WTC11 (cell line): Measurements from ENCODE around the gene ITGAV. TPM values are rescaled to one million over a fixed set of nuclear protein-coding genes. Genes with fewer than 3 reads are reported as not detected.

Source experiments
- ATAC-seq: fragments of 200-7000 bp; cut with Tn5 transposase; 2 replicates; pipeline ENCODE4 v1.10.0; 2021; ENCODE audit warnings: mild to moderate bottlenecking, moderate library complexity
- CTCF ChIA-PET: fragments of 300-600 bp; sonication (Branson Sonifier 250); formaldehyde crosslinking; loops from one replicate; lab custom pipeline; 2021; ENCODE audit warnings: antibody characterized with exemption; lab: Charles Lee
- POLR2A ChIA-PET: fragments of 350-600 bp; sonication (Branson Sonifier 250); formaldehyde crosslinking; loops from one replicate; lab custom pipeline; 2021; ENCODE audit warnings: antibody characterized with exemption; lab: Charles Lee
- DNase-seq: peaks from one replicate; pipeline ENCODE4 v3.0.0; 2021; ENCODE audit warnings: low spot score
- H3K27ac Mint-ChIP-seq: 2 replicates; pipeline ENCODE4 v1.8.0; 2021; ENCODE audit warnings: mixed read lengths
- H3K27me3 Mint-ChIP-seq: 2 replicates; pipeline ENCODE4 v1.8.0; 2021; ENCODE audit warnings: low read depth, mild to moderate bottlenecking, moderate library complexity, mixed read lengths
- H3K36me3 Mint-ChIP-seq: 2 replicates; pipeline ENCODE4 v1.8.0; 2021; ENCODE audit warnings: mixed read lengths
- H3K4me1 Mint-ChIP-seq: 2 replicates; pipeline ENCODE4 v1.8.0; 2022; ENCODE audit warnings: mixed read lengths
- H3K4me3 Mint-ChIP-seq: 2 replicates; pipeline ENCODE4 v1.8.0; 2021; ENCODE audit warnings: mild to moderate bottlenecking, moderate library complexity, mixed read lengths
- H3K9me3 Mint-ChIP-seq: 2 replicates; pipeline ENCODE4 v1.8.0; 2021; ENCODE audit warnings: mixed read lengths
- CREM ChIP-seq: sonication (generic); formaldehyde crosslinking; IDR thresholded peaks from 2 replicates; pipeline ENCODE4 v1.8.1; 2022; ENCODE audit warnings: mild to moderate bottlenecking, missing genetic modification reagents, moderate library complexity
- ELF4 ChIP-seq: sonication (generic); formaldehyde crosslinking; IDR thresholded peaks from 2 replicates; pipeline ENCODE4 v1.8.1; 2022; ENCODE audit warnings: low read depth, mild to moderate bottlenecking, moderate library complexity, missing genetic modification reagents
- FOXK1 ChIP-seq: sonication (generic); formaldehyde crosslinking; IDR thresholded peaks from 2 replicates; pipeline ENCODE4 v1.8.0; 2022; ENCODE audit warnings: mild to moderate bottlenecking, moderate library complexity, missing genetic modification reagents
- KAT7 ChIP-seq: sonication (generic); formaldehyde crosslinking; IDR thresholded peaks from 2 replicates; pipeline ENCODE4 v1.8.1; 2023; ENCODE audit warnings: missing genetic modification reagents, mild to moderate bottlenecking, borderline replicate concordance
- NR2C2 ChIP-seq: sonication (generic); formaldehyde crosslinking; IDR thresholded peaks from 2 replicates; pipeline ENCODE4 v1.8.0; 2022; ENCODE audit warnings: mild to moderate bottlenecking, missing genetic modification reagents
- RELA ChIP-seq: sonication (generic); formaldehyde crosslinking; IDR thresholded peaks from 2 replicates; pipeline ENCODE4 v1.8.1; 2022; ENCODE audit warnings: missing genetic modification reagents, mild to moderate bottlenecking, borderline replicate concordance
- SMAD4 ChIP-seq: sonication (generic); formaldehyde crosslinking; IDR thresholded peaks from 2 replicates; pipeline ENCODE4 v1.8.0; 2022; ENCODE audit warnings: mild to moderate bottlenecking, missing genetic modification reagents
- TP53 ChIP-seq: sonication (generic); formaldehyde crosslinking; IDR thresholded peaks from 2 replicates; pipeline ENCODE4 v1.8.1; 2023; ENCODE audit warnings: mild to moderate bottlenecking, missing genetic modification reagents
- ZBTB21 ChIP-seq: sonication (generic); formaldehyde crosslinking; IDR thresholded peaks from 2 replicates; pipeline ENCODE4 v1.8.1; 2023; ENCODE audit warnings: mild to moderate bottlenecking, missing genetic modification reagents, borderline replicate concordance
- ZNF263 ChIP-seq: sonication (generic); formaldehyde crosslinking; IDR thresholded peaks from 2 replicates; pipeline ENCODE4 v1.8.1; 2022; ENCODE audit warnings: low read depth, mild to moderate bottlenecking, moderate library complexity, missing genetic modification reagents
- ZNF416 ChIP-seq: fragments of 250-450 bp; sonication (Bioruptor Pico); IDR thresholded peaks from 2 replicates; pipeline ENCODE4 v1.9.0; 2021; ENCODE audit warnings: mild to moderate bottlenecking, inconsistent platforms
- ZNF423 ChIP-seq: fragments of 250-450 bp; sonication (Bioruptor Pico); IDR thresholded peaks from 2 replicates; pipeline ENCODE4 v2.1.2; 2022; ENCODE audit warnings: mild to moderate bottlenecking, moderate library complexity
- total RNA-seq: library from RNA; stranded (reverse); gene quantifications from 3 replicates; pipeline ENCODE4 v1.2.3, GENCODE V29; 2021
- TF ChIP-seq, protein P1 (sequence below): sonication (generic); formaldehyde crosslinking; IDR thresholded peaks from 2 replicates; pipeline ENCODE4 v1.8.0; 2022; ENCODE audit warnings: mild to moderate bottlenecking, missing genetic modification reagents
- TF ChIP-seq, protein P2 (sequence below): fragments of 250-450 bp; sonication (Bioruptor Pico); IDR thresholded peaks from 2 replicates; pipeline ENCODE4 v1.9.0; 2021; ENCODE audit warnings: mild to moderate bottlenecking, borderline replicate concordance
- TF ChIP-seq, protein P3 (sequence below): sonication (generic); formaldehyde crosslinking; conservative IDR thresholded peaks from 2 replicates; pipeline ENCODE4 v1.8.1; 2022; ENCODE audit warnings: mild to moderate bottlenecking, missing genetic modification reagents
- TF ChIP-seq, protein P4 (sequence below): sonication (generic); formaldehyde crosslinking; IDR thresholded peaks from 2 replicates; pipeline ENCODE4 v1.8.1; 2022; ENCODE audit warnings: missing genetic modification reagents, borderline replicate concordance
- TF ChIP-seq, protein P5 (sequence below): sonication (generic); formaldehyde crosslinking; IDR thresholded peaks from 2 replicates; pipeline ENCODE4 v1.8.0; 2022; ENCODE audit warnings: missing genetic modification reagents
- TF ChIP-seq, protein P6 (sequence below): fragments of 250-450 bp; sonication (Bioruptor Pico); IDR thresholded peaks from 2 replicates; pipeline ENCODE4 v1.9.0; 2021; ENCODE audit warnings: mild to moderate bottlenecking
- TF ChIP-seq, protein P7 (sequence below): fragments of 250-450 bp; sonication (Bioruptor Pico); conservative IDR thresholded peaks from 2 replicates; pipeline ENCODE4 v1.9.0; 2021; ENCODE audit warnings: mild to moderate bottlenecking

The ITGAV gene
- total RNA-seq, 1 experiment from 2014 or later, result 30.0 TPM

DNA sequence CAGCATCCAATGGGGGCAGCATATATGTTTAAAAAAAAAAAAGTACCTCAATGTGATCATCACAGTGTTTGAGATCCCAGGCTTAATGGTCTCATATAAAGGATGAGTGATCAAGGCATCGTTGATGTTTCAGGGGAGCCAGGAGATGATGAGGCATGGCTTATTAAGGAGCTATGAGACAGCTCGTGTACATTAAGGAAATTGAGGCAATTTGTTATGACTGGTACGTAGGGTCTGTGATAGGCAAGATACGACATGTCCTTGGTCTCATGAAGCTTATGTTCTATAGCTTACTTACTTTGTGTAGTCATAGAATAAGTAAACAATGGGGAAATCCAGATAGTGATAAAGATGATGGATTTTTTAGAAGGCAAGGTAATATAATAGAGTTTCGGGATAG lies 54.9 kb downstream of the ITGAV start:
- no peak for ATAC-seq
- POLR2A ChIA-PET, result no interaction called here
- CTCF ChIA-PET, result interaction anchor here (1.4 kb wide), 1 partner anchor 136 kb away, joined by 5 read pairs; no protein-coding TSS in a partner anchor
- H3K36me3 Mint-ChIP-seq, result peaks cover 8% of the 10 kb centered on the region
- no peak for DNase-seq
- no peak overlapping the region for H3K4me3 Mint-ChIP-seq
- no peak for TF ChIP-seq TP53
- TF ChIP-seq ZBTB21 (CRISPR knock-in tag), result no peak
- TF ChIP-seq ZNF263 (CRISPR knock-in tag), result no peak
- TF ChIP-seq, protein P1, sequence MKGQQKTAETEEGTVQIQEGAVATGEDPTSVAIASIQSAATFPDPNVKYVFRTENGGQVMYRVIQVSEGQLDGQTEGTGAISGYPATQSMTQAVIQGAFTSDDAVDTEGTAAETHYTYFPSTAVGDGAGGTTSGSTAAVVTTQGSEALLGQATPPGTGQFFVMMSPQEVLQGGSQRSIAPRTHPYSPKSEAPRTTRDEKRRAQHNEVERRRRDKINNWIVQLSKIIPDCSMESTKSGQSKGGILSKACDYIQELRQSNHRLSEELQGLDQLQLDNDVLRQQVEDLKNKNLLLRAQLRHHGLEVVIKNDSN (CRISPR knock-in tag), result no peak
- TF ChIP-seq, protein P2, sequence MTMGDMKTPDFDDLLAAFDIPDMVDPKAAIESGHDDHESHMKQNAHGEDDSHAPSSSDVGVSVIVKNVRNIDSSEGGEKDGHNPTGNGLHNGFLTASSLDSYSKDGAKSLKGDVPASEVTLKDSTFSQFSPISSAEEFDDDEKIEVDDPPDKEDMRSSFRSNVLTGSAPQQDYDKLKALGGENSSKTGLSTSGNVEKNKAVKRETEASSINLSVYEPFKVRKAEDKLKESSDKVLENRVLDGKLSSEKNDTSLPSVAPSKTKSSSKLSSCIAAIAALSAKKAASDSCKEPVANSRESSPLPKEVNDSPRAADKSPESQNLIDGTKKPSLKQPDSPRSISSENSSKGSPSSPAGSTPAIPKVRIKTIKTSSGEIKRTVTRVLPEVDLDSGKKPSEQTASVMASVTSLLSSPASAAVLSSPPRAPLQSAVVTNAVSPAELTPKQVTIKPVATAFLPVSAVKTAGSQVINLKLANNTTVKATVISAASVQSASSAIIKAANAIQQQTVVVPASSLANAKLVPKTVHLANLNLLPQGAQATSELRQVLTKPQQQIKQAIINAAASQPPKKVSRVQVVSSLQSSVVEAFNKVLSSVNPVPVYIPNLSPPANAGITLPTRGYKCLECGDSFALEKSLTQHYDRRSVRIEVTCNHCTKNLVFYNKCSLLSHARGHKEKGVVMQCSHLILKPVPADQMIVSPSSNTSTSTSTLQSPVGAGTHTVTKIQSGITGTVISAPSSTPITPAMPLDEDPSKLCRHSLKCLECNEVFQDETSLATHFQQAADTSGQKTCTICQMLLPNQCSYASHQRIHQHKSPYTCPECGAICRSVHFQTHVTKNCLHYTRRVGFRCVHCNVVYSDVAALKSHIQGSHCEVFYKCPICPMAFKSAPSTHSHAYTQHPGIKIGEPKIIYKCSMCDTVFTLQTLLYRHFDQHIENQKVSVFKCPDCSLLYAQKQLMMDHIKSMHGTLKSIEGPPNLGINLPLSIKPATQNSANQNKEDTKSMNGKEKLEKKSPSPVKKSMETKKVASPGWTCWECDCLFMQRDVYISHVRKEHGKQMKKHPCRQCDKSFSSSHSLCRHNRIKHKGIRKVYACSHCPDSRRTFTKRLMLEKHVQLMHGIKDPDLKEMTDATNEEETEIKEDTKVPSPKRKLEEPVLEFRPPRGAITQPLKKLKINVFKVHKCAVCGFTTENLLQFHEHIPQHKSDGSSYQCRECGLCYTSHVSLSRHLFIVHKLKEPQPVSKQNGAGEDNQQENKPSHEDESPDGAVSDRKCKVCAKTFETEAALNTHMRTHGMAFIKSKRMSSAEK (CRISPR knock-in tag), result no peak
- TF ChIP-seq, protein P3, sequence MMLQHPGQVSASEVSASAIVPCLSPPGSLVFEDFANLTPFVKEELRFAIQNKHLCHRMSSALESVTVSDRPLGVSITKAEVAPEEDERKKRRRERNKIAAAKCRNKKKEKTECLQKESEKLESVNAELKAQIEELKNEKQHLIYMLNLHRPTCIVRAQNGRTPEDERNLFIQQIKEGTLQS (CRISPR knock-in tag), result no peak
- TF ChIP-seq, protein P4, sequence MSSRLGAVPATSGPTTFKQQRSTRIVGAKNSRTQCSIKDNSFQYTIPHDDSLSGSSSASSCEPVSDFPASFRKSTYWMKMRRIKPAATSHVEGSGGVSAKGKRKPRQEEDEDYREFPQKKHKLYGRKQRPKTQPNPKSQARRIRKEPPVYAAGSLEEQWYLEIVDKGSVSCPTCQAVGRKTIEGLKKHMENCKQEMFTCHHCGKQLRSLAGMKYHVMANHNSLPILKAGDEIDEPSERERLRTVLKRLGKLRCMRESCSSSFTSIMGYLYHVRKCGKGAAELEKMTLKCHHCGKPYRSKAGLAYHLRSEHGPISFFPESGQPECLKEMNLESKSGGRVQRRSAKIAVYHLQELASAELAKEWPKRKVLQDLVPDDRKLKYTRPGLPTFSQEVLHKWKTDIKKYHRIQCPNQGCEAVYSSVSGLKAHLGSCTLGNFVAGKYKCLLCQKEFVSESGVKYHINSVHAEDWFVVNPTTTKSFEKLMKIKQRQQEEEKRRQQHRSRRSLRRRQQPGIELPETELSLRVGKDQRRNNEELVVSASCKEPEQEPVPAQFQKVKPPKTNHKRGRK (CRISPR knock-in tag), result no peak
- TF ChIP-seq, protein P5, sequence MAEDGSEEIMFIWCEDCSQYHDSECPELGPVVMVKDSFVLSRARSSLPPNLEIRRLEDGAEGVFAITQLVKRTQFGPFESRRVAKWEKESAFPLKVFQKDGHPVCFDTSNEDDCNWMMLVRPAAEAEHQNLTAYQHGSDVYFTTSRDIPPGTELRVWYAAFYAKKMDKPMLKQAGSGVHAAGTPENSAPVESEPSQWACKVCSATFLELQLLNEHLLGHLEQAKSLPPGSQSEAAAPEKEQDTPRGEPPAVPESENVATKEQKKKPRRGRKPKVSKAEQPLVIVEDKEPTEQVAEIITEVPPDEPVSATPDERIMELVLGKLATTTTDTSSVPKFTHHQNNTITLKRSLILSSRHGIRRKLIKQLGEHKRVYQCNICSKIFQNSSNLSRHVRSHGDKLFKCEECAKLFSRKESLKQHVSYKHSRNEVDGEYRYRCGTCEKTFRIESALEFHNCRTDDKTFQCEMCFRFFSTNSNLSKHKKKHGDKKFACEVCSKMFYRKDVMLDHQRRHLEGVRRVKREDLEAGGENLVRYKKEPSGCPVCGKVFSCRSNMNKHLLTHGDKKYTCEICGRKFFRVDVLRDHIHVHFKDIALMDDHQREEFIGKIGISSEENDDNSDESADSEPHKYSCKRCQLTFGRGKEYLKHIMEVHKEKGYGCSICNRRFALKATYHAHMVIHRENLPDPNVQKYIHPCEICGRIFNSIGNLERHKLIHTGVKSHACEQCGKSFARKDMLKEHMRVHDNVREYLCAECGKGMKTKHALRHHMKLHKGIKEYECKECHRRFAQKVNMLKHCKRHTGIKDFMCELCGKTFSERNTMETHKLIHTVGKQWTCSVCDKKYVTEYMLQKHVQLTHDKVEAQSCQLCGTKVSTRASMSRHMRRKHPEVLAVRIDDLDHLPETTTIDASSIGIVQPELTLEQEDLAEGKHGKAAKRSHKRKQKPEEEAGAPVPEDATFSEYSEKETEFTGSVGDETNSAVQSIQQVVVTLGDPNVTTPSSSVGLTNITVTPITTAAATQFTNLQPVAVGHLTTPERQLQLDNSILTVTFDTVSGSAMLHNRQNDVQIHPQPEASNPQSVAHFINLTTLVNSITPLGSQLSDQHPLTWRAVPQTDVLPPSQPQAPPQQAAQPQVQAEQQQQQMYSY (CRISPR knock-in tag), result no peak
- no peak overlapping the region for H3K27ac Mint-ChIP-seq
- peaks cover 7% of the 10 kb centered on the region for H3K4me1 Mint-ChIP-seq
- H3K9me3 Mint-ChIP-seq, result no peaks in the 10 kb centered on the region
- H3K27me3 Mint-ChIP-seq, result no peaks in the 10 kb centered on the region

DNA sequence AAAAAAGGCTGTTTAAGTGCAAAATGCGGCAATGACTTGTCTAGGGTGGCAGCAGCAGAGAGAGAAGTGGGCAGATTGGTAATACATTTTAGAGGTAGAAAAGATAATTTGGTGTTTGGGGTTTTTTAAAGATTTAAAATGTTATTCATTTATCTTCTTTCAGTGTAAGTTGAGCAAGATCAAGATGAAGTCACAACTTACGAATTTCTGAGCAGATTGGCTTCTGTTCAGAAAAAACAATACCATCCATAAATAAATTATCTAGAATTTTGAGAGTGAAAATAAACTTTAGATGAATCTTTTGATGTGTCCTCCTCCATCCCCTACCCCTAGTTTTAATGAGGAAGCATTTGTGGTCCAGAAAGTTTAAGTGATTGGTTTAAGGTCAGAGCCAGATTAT lies 56.1 kb downstream of the ITGAV start:
- DNase-seq (no peak), ATAC-seq (no peak)
- Mint-ChIP-seq H3K27me3 (no peaks in the 10 kb centered on the region), H3K27ac (no peak overlapping the region), H3K9me3 (no peaks in the 10 kb centered on the region), H3K4me1 (peaks cover 11% of the 10 kb centered on the region), H3K4me3 (no peak overlapping the region), H3K36me3 (peaks cover 8% of the 10 kb centered on the region)
- POLR2A ChIA-PET, result no interaction called here
- CTCF ChIA-PET, result interaction anchor here (1.4 kb wide), 1 partner anchor 135 kb away, joined by 5 read pairs; no protein-coding TSS in a partner anchor
- no peak for TF ChIP-seq RELA (CRISPR knock-in tag)
- TF ChIP-seq ZNF416 (CRISPR knock-in tag), result no peak
- TF ChIP-seq, protein P3 (CRISPR knock-in tag), result no peak
- TF ChIP-seq SMAD4, result no peak
- TF ChIP-seq, protein P6, sequence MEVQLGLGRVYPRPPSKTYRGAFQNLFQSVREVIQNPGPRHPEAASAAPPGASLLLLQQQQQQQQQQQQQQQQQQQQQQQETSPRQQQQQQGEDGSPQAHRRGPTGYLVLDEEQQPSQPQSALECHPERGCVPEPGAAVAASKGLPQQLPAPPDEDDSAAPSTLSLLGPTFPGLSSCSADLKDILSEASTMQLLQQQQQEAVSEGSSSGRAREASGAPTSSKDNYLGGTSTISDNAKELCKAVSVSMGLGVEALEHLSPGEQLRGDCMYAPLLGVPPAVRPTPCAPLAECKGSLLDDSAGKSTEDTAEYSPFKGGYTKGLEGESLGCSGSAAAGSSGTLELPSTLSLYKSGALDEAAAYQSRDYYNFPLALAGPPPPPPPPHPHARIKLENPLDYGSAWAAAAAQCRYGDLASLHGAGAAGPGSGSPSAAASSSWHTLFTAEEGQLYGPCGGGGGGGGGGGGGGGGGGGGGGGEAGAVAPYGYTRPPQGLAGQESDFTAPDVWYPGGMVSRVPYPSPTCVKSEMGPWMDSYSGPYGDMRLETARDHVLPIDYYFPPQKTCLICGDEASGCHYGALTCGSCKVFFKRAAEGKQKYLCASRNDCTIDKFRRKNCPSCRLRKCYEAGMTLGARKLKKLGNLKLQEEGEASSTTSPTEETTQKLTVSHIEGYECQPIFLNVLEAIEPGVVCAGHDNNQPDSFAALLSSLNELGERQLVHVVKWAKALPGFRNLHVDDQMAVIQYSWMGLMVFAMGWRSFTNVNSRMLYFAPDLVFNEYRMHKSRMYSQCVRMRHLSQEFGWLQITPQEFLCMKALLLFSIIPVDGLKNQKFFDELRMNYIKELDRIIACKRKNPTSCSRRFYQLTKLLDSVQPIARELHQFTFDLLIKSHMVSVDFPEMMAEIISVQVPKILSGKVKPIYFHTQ (CRISPR knock-in tag), result no peak
- TF ChIP-seq, protein P7, sequence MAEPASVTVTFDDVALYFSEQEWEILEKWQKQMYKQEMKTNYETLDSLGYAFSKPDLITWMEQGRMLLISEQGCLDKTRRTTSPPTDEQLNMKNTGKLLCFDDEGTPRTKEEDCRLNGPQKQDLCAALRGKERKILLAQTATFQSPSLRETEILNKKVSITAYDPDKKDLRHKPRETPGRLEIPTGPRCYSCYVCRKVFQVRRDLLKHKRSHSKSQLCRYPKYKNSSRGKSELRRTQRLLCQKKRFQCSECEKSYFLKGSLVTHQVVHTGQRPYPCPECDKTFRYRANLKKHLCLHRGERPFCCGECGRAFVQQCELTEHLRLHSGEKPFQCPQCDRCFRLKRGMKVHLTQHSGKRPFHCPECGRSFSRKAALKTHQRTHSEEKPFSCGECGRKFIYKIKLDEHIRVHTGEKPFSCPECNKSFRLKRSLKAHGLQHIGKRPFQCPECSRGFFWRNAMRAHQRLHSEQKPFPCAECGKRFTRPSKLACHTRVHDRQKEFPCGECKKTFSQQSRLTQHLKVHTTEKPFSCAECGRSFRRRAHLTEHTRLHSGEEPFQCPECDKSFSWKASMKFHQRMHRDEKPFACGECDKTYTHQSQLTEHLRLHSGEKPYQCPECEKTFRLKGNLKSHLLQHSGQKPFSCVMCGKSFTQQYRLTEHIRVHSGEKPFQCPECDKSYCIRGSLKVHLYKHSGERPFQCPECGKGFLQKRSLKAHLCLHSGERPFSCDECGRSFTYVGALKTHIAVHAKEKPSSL (CRISPR knock-in tag), result no peak
- TF ChIP-seq CREM (CRISPR knock-in tag), result no peak
- no peak for TF ChIP-seq ZNF423 (CRISPR knock-in tag)
- no peak for TF ChIP-seq FOXK1 (CRISPR knock-in tag)
- no peak for TF ChIP-seq ELF4 (CRISPR knock-in tag)
- no peak for TF ChIP-seq NR2C2
- TF ChIP-seq KAT7 (CRISPR knock-in tag), result no peak
